ENCODE data around the gene NMT2.

NMT2 gene

GRCh38 chr10:15176269-15176668 is 7.8 kb upstream of the NMT2 start:
- Histone ChIP-seq H3K4me2 (no peak overlapping the region), H3K79me2 (ENCODE audit: insufficient read depth, low read depth) (no peaks in the 10 kb centered on the region), H4K20me1 (ENCODE audit: insufficient read depth) (no peaks in the 10 kb centered on the region), H3K27me3 (ENCODE audit: insufficient read depth, low read depth) (no peaks in the 10 kb centered on the region), H3K4me1 (ENCODE audit: low read depth, poor library complexity, severe bottlenecking) (no peaks in the 10 kb centered on the region), H2AFZ (ENCODE audit: low read depth) (no peak overlapping the region), H3K4me3 (IDR thresholded peaks at IDR 0.05; ENCODE audit: insufficient read depth, low read depth, low read length) (no peak overlapping the region), H3K36me3 (ENCODE audit: insufficient read depth) (no peaks in the 10 kb centered on the region), H3K27ac (no peak overlapping the region), H3K9ac (no peak overlapping the region)
- TF ChIP-seq, protein P1, sequence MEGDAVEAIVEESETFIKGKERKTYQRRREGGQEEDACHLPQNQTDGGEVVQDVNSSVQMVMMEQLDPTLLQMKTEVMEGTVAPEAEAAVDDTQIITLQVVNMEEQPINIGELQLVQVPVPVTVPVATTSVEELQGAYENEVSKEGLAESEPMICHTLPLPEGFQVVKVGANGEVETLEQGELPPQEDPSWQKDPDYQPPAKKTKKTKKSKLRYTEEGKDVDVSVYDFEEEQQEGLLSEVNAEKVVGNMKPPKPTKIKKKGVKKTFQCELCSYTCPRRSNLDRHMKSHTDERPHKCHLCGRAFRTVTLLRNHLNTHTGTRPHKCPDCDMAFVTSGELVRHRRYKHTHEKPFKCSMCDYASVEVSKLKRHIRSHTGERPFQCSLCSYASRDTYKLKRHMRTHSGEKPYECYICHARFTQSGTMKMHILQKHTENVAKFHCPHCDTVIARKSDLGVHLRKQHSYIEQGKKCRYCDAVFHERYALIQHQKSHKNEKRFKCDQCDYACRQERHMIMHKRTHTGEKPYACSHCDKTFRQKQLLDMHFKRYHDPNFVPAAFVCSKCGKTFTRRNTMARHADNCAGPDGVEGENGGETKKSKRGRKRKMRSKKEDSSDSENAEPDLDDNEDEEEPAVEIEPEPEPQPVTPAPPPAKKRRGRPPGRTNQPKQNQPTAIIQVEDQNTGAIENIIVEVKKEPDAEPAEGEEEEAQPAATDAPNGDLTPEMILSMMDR (conservative IDR thresholded peaks at IDR 0.05; ENCODE audit: low read depth, low read length): no peak

DNA sequence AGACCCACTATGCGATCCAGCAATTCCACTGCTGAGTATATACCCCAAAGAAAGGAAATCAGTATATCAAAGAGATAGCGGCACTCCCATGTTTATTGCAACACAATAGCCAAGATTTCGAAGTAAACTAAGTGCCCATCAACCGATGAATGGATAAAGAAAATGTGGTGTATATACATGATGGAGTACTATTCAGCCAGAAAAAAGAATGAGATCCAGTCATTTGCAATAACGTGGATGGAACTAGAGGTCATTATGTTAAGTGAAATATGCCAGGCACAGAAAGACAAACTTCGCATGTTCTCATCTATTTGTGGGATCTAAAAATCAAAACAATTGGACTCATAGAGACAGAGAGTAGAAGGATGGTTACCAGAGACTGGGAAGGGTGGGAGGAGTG is 7.1 kb upstream of the NMT2 start:
- Histone ChIP-seq H2AFZ (ENCODE audit: low read depth) (no peak overlapping the region), H3K4me3 (IDR thresholded peaks at IDR 0.05; ENCODE audit: insufficient read depth, low read depth, low read length) (no peak overlapping the region), H3K27ac (no peak overlapping the region), H3K4me1 (ENCODE audit: low read depth, poor library complexity, severe bottlenecking) (no peaks in the 10 kb centered on the region), H3K4me2 (no peak overlapping the region), H3K9ac (no peak overlapping the region), H4K20me1 (ENCODE audit: insufficient read depth) (no peaks in the 10 kb centered on the region), H3K36me3 (ENCODE audit: insufficient read depth) (no peaks in the 10 kb centered on the region), H3K79me2 (ENCODE audit: insufficient read depth, low read depth) (no peaks in the 10 kb centered on the region), H3K27me3 (ENCODE audit: insufficient read depth, low read depth) (no peaks in the 10 kb centered on the region)
- TF ChIP-seq, protein P1 (conservative IDR thresholded peaks at IDR 0.05; ENCODE audit: low read depth, low read length): no peak

- Histone ChIP-seq H3K4me1 (ENCODE audit: low read depth, poor library complexity, severe bottlenecking) (peaks cover 7% of the 10 kb centered on the region), H3K4me3 (IDR thresholded peaks at IDR 0.05; ENCODE audit: insufficient read depth, low read depth, low read length) (no peak overlapping the region), H4K20me1 (ENCODE audit: insufficient read depth) (no peaks in the 10 kb centered on the region), H3K27ac (no peak overlapping the region), H3K79me2 (ENCODE audit: insufficient read depth, low read depth) (peaks cover 2% of the 10 kb centered on the region; the same call in 1 of the 2 replicates), H2AFZ (ENCODE audit: low read depth) (no peak overlapping the region), H3K9ac (no peak overlapping the region), H3K27me3 (ENCODE audit: insufficient read depth, low read depth) (no peaks in the 10 kb centered on the region), H3K36me3 (ENCODE audit: insufficient read depth) (no peaks in the 10 kb centered on the region), H3K4me2 (no peak overlapping the region)
- TF ChIP-seq, protein P1 (conservative IDR thresholded peaks at IDR 0.05; ENCODE audit: low read depth, low read length): no peak
These were observed 3.9 kb upstream of the NMT2 start for GRCh38 chr10:15172306-15172840.

GRCh38 chr10:15169555-15170401 is 1.3 kb upstream of the NMT2 start:
- H3K4me1 ChIP-seq (ENCODE audit: low read depth, poor library complexity, severe bottlenecking): peaks cover 17% of the 10 kb centered on the region
- peak overlapping the region; percentile 86; the same call in 1 of the 2 replicates for H2AFZ ChIP-seq (ENCODE audit: low read depth)

More at GRCh38 chr10:15169555-15170401, 1.3 kb upstream of the NMT2 start:
- Histone ChIP-seq H3K79me2 (ENCODE audit: insufficient read depth, low read depth) (peaks cover 5% of the 10 kb centered on the region; the same call in 1 of the 2 replicates), H3K9ac (no peak overlapping the region), H3K4me2 (peak overlapping the region; percentile 89), H3K27me3 (ENCODE audit: insufficient read depth, low read depth) (no peaks in the 10 kb centered on the region), H3K27ac (no peak overlapping the region), H3K4me3 (IDR thresholded peaks at IDR 0.05; ENCODE audit: insufficient read depth, low read depth, low read length) (no peak overlapping the region), H4K20me1 (ENCODE audit: insufficient read depth) (no peaks in the 10 kb centered on the region), H3K36me3 (ENCODE audit: insufficient read depth) (no peaks in the 10 kb centered on the region)
- TF ChIP-seq, protein P1 (conservative IDR thresholded peaks at IDR 0.05; ENCODE audit: low read depth, low read length): no peak
